ENCODE measurements around the gene PCDHGB3.

DNA sequence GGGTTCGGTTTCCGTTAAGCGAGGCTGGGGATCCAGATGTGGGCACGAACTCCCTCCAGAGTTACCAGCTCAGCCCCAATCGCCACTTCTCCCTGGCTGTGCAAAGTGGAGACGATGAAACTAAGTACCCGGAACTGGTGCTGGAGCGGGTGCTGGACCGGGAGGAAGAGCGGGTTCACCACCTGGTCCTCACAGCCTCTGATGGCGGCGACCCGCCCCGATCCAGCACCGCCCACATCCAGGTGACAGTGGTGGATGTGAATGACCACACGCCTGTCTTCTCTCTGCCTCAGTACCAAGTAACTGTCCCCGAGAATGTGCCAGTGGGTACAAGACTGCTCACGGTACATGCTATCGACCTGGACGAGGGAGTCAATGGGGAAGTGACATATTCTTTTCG is 13.3 kb downstream of the PCDHGB3 start:
- no peak for TF ChIP-seq POLR2A (IDR thresholded peaks at IDR 0.05)
- TF ChIP-seq CTCF (IDR thresholded peaks at IDR 0.05), result no peak
- TF ChIP-seq POLR2AphosphoS5 (IDR thresholded peaks at IDR 0.05), result no peak
